ENCODE data around the gene ASPA.

DNA sequence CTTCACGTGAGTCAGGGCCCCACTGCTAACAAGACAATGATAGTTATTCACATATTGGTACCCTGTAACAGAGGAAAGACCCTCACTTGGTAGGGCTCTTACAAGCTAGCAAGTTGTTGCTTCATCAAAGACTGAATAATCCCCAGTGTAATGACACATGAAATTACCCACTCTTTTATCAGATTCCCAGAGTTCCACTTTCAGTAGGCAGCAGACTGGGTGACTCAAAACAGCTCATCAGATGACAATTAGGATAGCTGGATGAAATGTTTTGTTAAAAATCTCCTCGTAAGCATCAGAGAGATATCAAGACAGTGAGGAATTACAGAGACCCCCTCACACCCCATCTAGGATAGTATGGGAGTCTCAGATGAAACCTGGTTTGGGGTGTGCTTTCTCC, 35.3 kb upstream of the ASPA start:
- no peak for TF ChIP-seq CTCF (IDR thresholded peaks at IDR 0.05)
- TF ChIP-seq POLR2A (IDR thresholded peaks at IDR 0.05), result no peak
